Fibroblast of skin of left biceps (primary cell): ENCODE measurements around the gene SHISA5.
"Not testable (repeated sequence)": the region's sequence is repeated elsewhere in the genome, so short reads cannot be mapped to it uniquely, and the experiment has no call there.

Experiments
- DNase-seq, 2 experiments: peaks; one replicate each; pipeline ENCODE4 v3.0.0-alpha.2; 2013; ENCODE audit warnings: low read depth in 2 of 2

The SHISA5 gene

GRCh38 chr3:48504051-48504946 lies at the start of gene SHISA5:
TSS of gene SHISA5 (minus strand) at chr3:48504174. CDS start at chr3:48504094, 80 bp downstream.
- peak; percentile 36 to 41 for DNase-seq

- no peak for DNase-seq
These were observed 49.4 kb upstream of the SHISA5 start for GRCh38 chr3:48553361-48553760.

- no peak for DNase-seq
These were observed 48.4 kb upstream of the SHISA5 start for GRCh38 chr3:48552111-48552951.

GRCh38 chr3:48551651-48552050 lies 47.7 kb upstream of the SHISA5 start:
- DNase-seq: not testable (repeated sequence)

- peak in 1 of 2 experiments; percentile 19 for DNase-seq
These were observed 45.0 kb upstream of the SHISA5 start for GRCh38 chr3:48548729-48549705.

- DNase-seq: no peak
These were observed 44.2 kb upstream of the SHISA5 start for GRCh38 chr3:48548126-48548525.

- DNase-seq: no peak
These were observed 42.3 kb upstream of the SHISA5 start for GRCh38 chr3:48546203-48546829.

- no peak for DNase-seq
These were observed 40.2 kb upstream of the SHISA5 start for GRCh38 chr3:48544141-48544540.

GRCh38 chr3:48543271-48543866 lies 39.4 kb upstream of the SHISA5 start:
- DNase-seq: no peak

GRCh38 chr3:48538451-48538850 lies 34.5 kb upstream of the SHISA5 start:
- DNase-seq: no peak

GRCh38 chr3:48536785-48537184 lies 32.8 kb upstream of the SHISA5 start:
- DNase-seq: no peak

- DNase-seq: no peak
These were observed 32.1 kb upstream of the SHISA5 start for GRCh38 chr3:48536116-48536515.

- no peak for DNase-seq
These were observed 31.6 kb upstream of the SHISA5 start for GRCh38 chr3:48535578-48535977.

GRCh38 chr3:48532977-48533337 lies 29.0 kb upstream of the SHISA5 start:
- DNase-seq: no peak

- DNase-seq: no peak
These were observed 28.4 kb upstream of the SHISA5 start for GRCh38 chr3:48532271-48532976.

GRCh38 chr3:48530701-48531100 lies 26.7 kb upstream of the SHISA5 start:
- not testable (repeated sequence) for DNase-seq

- no peak for DNase-seq
These were observed 24.8 kb upstream of the SHISA5 start for GRCh38 chr3:48528754-48529153.

- no peak for DNase-seq
These were observed 24.1 kb upstream of the SHISA5 start for GRCh38 chr3:48528048-48528447.

- no peak for DNase-seq
These were observed 21.0 kb upstream of the SHISA5 start for GRCh38 chr3:48524970-48525369.

- DNase-seq: no peak
These were observed 17.7 kb upstream of the SHISA5 start for GRCh38 chr3:48521635-48522034.
